ENCODE results near the gene C19orf73.
"Not testable (repeated sequence)": the region's sequence is repeated elsewhere in the genome, so short reads cannot be mapped to it uniquely, and the experiment has no call there.

The C19orf73 gene

GRCh38 chr19:49148784-49149651 lies 30.1 kb upstream of the C19orf73 start:
- DNase-seq = peak; percentile 93

GRCh38 chr19:49148044-49148682 lies 29.2 kb upstream of the C19orf73 start:
- no peak for DNase-seq

GRCh38 chr19:49146408-49146770 lies 27.4 kb upstream of the C19orf73 start:
- not testable (repeated sequence) for DNase-seq

- DNase-seq = peak; percentile 80
These were observed 26.8 kb upstream of the C19orf73 start for GRCh38 chr19:49145573-49146407.

GRCh38 chr19:49142866-49143335 lies 24.0 kb upstream of the C19orf73 start:
- peak; percentile 95 for DNase-seq

GRCh38 chr19:49141352-49141751 lies 22.4 kb upstream of the C19orf73 start:
- no peak for DNase-seq

GRCh38 chr19:49140951-49141350 lies 22.0 kb upstream of the C19orf73 start:
- DNase-seq = no peak

GRCh38 chr19:49136771-49137171 lies 17.8 kb upstream of the C19orf73 start:
- no peak for DNase-seq

GRCh38 chr19:49135686-49136085 lies 16.7 kb upstream of the C19orf73 start:
- no peak for DNase-seq

GRCh38 chr19:49133621-49134454 lies 14.9 kb upstream of the C19orf73 start:
- no peak for DNase-seq

GRCh38 chr19:49132974-49133609 lies 14.1 kb upstream of the C19orf73 start:
- no peak for DNase-seq

GRCh38 chr19:49130325-49130724 lies 11.4 kb upstream of the C19orf73 start:
- no peak for DNase-seq

- peak; percentile 30 for DNase-seq
These were observed 10.3 kb upstream of the C19orf73 start for GRCh38 chr19:49129238-49129583.

GRCh38 chr19:49128545-49129237 lies 9.7 kb upstream of the C19orf73 start:
- peak; percentile 13 for DNase-seq

GRCh38 chr19:49127674-49128544 lies 9.0 kb upstream of the C19orf73 start:
- DNase-seq = peak; percentile 96

GRCh38 chr19:49127225-49127624 lies 8.3 kb upstream of the C19orf73 start:
- not testable (repeated sequence) for DNase-seq

GRCh38 chr19:49126575-49126974 lies 7.6 kb upstream of the C19orf73 start:
- DNase-seq = no peak

- no peak for DNase-seq
These were observed 6.2 kb upstream of the C19orf73 start for GRCh38 chr19:49125025-49125731.

- not testable (repeated sequence) for DNase-seq
These were observed 4.3 kb upstream of the C19orf73 start for GRCh38 chr19:49123285-49123684.

Data from fibroblast of skin of back (primary cell).